Measurements from ENCODE around the gene POR. TPM values are rescaled to one million over a fixed set of nuclear protein-coding genes. Genes with fewer than 3 reads are reported as not detected.

The POR gene
- total and polyA plus RNA-seq, 2 of the 13 experiments (the other 11 are each of a cell fraction or from before 2014, with no cell fraction given), result 145 to 266 TPM

GRCh38 chr7:75905785-75906604 is 9.0 kb upstream of the POR start (continued):
- TF ChIP-seq ZBTB2 (CRISPR knock-in tag; IDR thresholded peaks at IDR 0.05; ENCODE audit: low read depth) (no peak), ZFP90 (CRISPR knock-in tag; IDR thresholded peaks at IDR 0.05; ENCODE audit: borderline replicate concordance) (peak; percentile 80; the same call in 1 of the 2 replicates), TOE1 (CRISPR knock-in tag; IDR thresholded peaks at IDR 0.05) (peak; percentile 45; the same call in 1 of the 2 replicates), ELF1 (CRISPR knock-in tag; IDR thresholded peaks at IDR 0.05) (0 out of 2 replicates have a peak, but pooled peaks have one; percentile 50), NFIB (CRISPR knock-in tag; IDR thresholded peaks at IDR 0.05; ENCODE audit: borderline replicate concordance) (no peak), BCL6 (CRISPR knock-in tag; IDR thresholded peaks at IDR 0.05) (peak; percentile 63; the same call in 1 of the 2 replicates), TAF15 (IDR thresholded peaks at IDR 0.05; ENCODE audit: low read depth, low read length, poor library complexity, severe bottlenecking) (no peak), MXD4 (CRISPR knock-in tag; IDR thresholded peaks at IDR 0.05) (peak; percentile 83), ZNF362 (CRISPR knock-in tag; IDR thresholded peaks at IDR 0.05; ENCODE audit: borderline replicate concordance) (peak; percentile 84; the same call in 1 of the 2 replicates), KLF15 (CRISPR knock-in tag; IDR thresholded peaks at IDR 0.05; ENCODE audit: borderline replicate concordance) (no peak), ATAD3A (CRISPR knock-in tag; IDR thresholded peaks at IDR 0.05) (no peak), NAIF1 (CRISPR knock-in tag; IDR thresholded peaks at IDR 0.05; ENCODE audit: borderline replicate concordance) (no peak), SNAPC2 (CRISPR knock-in tag; IDR thresholded peaks at IDR 0.05) (no peak; the same call in 1 of the 2 replicates), RCOR2 (CRISPR knock-in tag; IDR thresholded peaks at IDR 0.05) (peak; percentile 88), HOXA7 (CRISPR knock-in tag; IDR thresholded peaks at IDR 0.05) (no peak), ZNF781 (CRISPR knock-in tag; IDR thresholded peaks at IDR 0.05; ENCODE audit: borderline replicate concordance, not compliant biosample characterization) (peak; percentile 85), ZNF609 (CRISPR knock-in tag; IDR thresholded peaks at IDR 0.05; ENCODE audit: borderline replicate concordance) (peak; percentile 77), CBX1 (IDR thresholded peaks at IDR 0.05; ENCODE audit: low read depth) (peak; percentile 72), TFAP4 (IDR thresholded peaks at IDR 0.05; ENCODE audit: borderline replicate concordance, low read depth) (peak; percentile 53; the same call in 1 of the 2 replicates), HDAC2 (CRISPR knock-in tag; IDR thresholded peaks at IDR 0.05) (peak; percentile 89)
